ENCODE results near the gene MIB1.

- no peak for TF ChIP-seq ZNF331 (CRISPR knock-in tag; IDR thresholded peaks at IDR 0.05; ENCODE audit: low read depth)
- no peak for TF ChIP-seq EZH2 (IDR thresholded peaks at IDR 0.05; ENCODE audit: low read depth, unreplicated experiment)
- TF ChIP-seq, protein P1, sequence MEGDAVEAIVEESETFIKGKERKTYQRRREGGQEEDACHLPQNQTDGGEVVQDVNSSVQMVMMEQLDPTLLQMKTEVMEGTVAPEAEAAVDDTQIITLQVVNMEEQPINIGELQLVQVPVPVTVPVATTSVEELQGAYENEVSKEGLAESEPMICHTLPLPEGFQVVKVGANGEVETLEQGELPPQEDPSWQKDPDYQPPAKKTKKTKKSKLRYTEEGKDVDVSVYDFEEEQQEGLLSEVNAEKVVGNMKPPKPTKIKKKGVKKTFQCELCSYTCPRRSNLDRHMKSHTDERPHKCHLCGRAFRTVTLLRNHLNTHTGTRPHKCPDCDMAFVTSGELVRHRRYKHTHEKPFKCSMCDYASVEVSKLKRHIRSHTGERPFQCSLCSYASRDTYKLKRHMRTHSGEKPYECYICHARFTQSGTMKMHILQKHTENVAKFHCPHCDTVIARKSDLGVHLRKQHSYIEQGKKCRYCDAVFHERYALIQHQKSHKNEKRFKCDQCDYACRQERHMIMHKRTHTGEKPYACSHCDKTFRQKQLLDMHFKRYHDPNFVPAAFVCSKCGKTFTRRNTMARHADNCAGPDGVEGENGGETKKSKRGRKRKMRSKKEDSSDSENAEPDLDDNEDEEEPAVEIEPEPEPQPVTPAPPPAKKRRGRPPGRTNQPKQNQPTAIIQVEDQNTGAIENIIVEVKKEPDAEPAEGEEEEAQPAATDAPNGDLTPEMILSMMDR (conservative IDR thresholded peaks at IDR 0.05; ENCODE audit: low read depth in 2 of 2), result no peak
Observed at GRCh38 chr18:21843341-21843740, 102.7 kb downstream of the MIB1 start.

Data from GM23338 (cell line).